IPS DF 6.9 (cell line): Measurements from ENCODE around the gene SRGAP2C.
"Not testable (repeated sequence)": the region's sequence is repeated elsewhere in the genome, so short reads cannot be mapped to it uniquely, and the experiment has no call there.

ENCODE experiments used
- DNase-seq: peaks from one replicate; pipeline ENCODE4 v3.0.0-alpha.2; 2013; ENCODE audit warnings: low read depth, low spot score
- H3K27ac ChIP-seq: one replicate; pipeline ENCODE4 v1.5.1; 2013; ENCODE audit warnings: low read length, control low read depth
- H3K27me3 ChIP-seq: 2 replicates; pipeline ENCODE4 v1.6.1; 2013; ENCODE audit warnings: mild to moderate bottlenecking, low read length; ENCODE audit not compliant: control insufficient read depth, insufficient read depth
- H3K36me3 ChIP-seq: 2 replicates; pipeline ENCODE4 v1.6.1; 2013; ENCODE audit warnings: low read length; ENCODE audit not compliant: control insufficient read depth, insufficient read depth
- H3K4me1 ChIP-seq: 2 replicates; pipeline ENCODE4 v1.6.1; 2013; ENCODE audit warnings: low read length; ENCODE audit not compliant: control insufficient read depth, insufficient read depth
- H3K4me3 ChIP-seq: 2 replicates; pipeline ENCODE4 v1.5.1; 2013; ENCODE audit warnings: mild to moderate bottlenecking, low read length
- H3K9me3 ChIP-seq: 2 replicates; pipeline ENCODE4 v1.6.1; 2013; ENCODE audit warnings: low read length, inconsistent platforms; ENCODE audit not compliant: control insufficient read depth, insufficient read depth
- WGBS: extraction: QIAGEN DNeasy Blood & Tissue Kit; methylation state at CpG from one replicate; pipeline ENCODE4 v1.1.7; 2013; ENCODE audit warnings: mixed read lengths, missing lambda C conversion rate; ENCODE audit not compliant: insufficient read length, insufficient coverage; 5-methylcytosine and 5-hydroxymethylcytosine counted together

Gene SRGAP2C

GRCh38 chr1:121230636-121231035 lies 45.9 kb downstream of the SRGAP2C start:
- H3K9me3 ChIP-seq, H3K36me3 ChIP-seq, H3K4me1 ChIP-seq, H3K27me3 ChIP-seq, DNase-seq, H3K27ac ChIP-seq, H3K4me3 ChIP-seq: not testable (repeated sequence)
- WGBS, result no CpG with 5 or more reads among the region's 4 CpGs

- DNase-seq, H3K27ac ChIP-seq: not testable (repeated sequence)
- no CpG with 5 or more reads among the region's 4 CpGs for WGBS
These were observed 47.8 kb downstream of the SRGAP2C start for GRCh38 chr1:121232445-121233125.

GRCh38 chr1:121234090-121234759 lies 49.5 kb downstream of the SRGAP2C start:
- H3K4me1 ChIP-seq, H3K36me3 ChIP-seq, H3K4me3 ChIP-seq, H3K27me3 ChIP-seq, H3K9me3 ChIP-seq, DNase-seq, H3K27ac ChIP-seq: not testable (repeated sequence)
- WGBS, result no CpG with 5 or more reads among the region's 6 CpGs

More at GRCh38 chr1:121232445-121233125, 47.8 kb downstream of the SRGAP2C start:
- H3K4me1 ChIP-seq, H3K4me3 ChIP-seq, H3K36me3 ChIP-seq, H3K27me3 ChIP-seq, H3K9me3 ChIP-seq: not testable (repeated sequence)

- not testable (repeated sequence) for H3K4me1 ChIP-seq, H3K4me3 ChIP-seq, H3K27me3 ChIP-seq, H3K36me3 ChIP-seq, H3K9me3 ChIP-seq, H3K27ac ChIP-seq, DNase-seq
- WGBS, result no CpG with 5 or more reads among the region's 1 CpG
These were observed 53.6 kb downstream of the SRGAP2C start for GRCh38 chr1:121238384-121238783.

GRCh38 chr1:121243913-121244312 lies 59.1 kb downstream of the SRGAP2C start:
- not testable (repeated sequence) for H3K4me1 ChIP-seq, H3K4me3 ChIP-seq, H3K27me3 ChIP-seq, H3K27ac ChIP-seq, H3K36me3 ChIP-seq, DNase-seq, H3K9me3 ChIP-seq
- no CpG with 5 or more reads among the region's 1 CpG for WGBS

GRCh38 chr1:121246399-121246798 lies 61.6 kb downstream of the SRGAP2C start:
- not testable (repeated sequence) for H3K9me3 ChIP-seq, H3K36me3 ChIP-seq, H3K4me1 ChIP-seq, H3K4me3 ChIP-seq, H3K27ac ChIP-seq, DNase-seq, H3K27me3 ChIP-seq
- no CpG with 5 or more reads among the region's 2 CpGs for WGBS

GRCh38 chr1:121252656-121253055 lies 67.9 kb downstream of the SRGAP2C start:
- H3K4me1 ChIP-seq, H3K27ac ChIP-seq, H3K27me3 ChIP-seq, H3K9me3 ChIP-seq, H3K36me3 ChIP-seq, DNase-seq, H3K4me3 ChIP-seq: not testable (repeated sequence)
- WGBS, result no CpG with 5 or more reads among the region's 4 CpGs

- DNase-seq, H3K27me3 ChIP-seq, H3K4me1 ChIP-seq, H3K9me3 ChIP-seq, H3K27ac ChIP-seq, H3K36me3 ChIP-seq, H3K4me3 ChIP-seq: not testable (repeated sequence)
These were observed 69.8 kb downstream of the SRGAP2C start for GRCh38 chr1:121254618-121255017.

- H3K4me3 ChIP-seq, DNase-seq, H3K4me1 ChIP-seq, H3K9me3 ChIP-seq, H3K27me3 ChIP-seq, H3K27ac ChIP-seq, H3K36me3 ChIP-seq: not testable (repeated sequence)
- WGBS, result no CpG with 5 or more reads among the region's 2 CpGs
These were observed 72.9 kb downstream of the SRGAP2C start for GRCh38 chr1:121257632-121258031.

GRCh38 chr1:121258134-121258533 lies 73.4 kb downstream of the SRGAP2C start:
- not testable (repeated sequence) for H3K36me3 ChIP-seq, H3K4me1 ChIP-seq, H3K27ac ChIP-seq, H3K9me3 ChIP-seq, DNase-seq, H3K27me3 ChIP-seq, H3K4me3 ChIP-seq
- no CpG with 5 or more reads among the region's 2 CpGs for WGBS

- not testable (repeated sequence) for H3K27ac ChIP-seq, H3K4me3 ChIP-seq, DNase-seq, H3K9me3 ChIP-seq, H3K27me3 ChIP-seq, H3K36me3 ChIP-seq, H3K4me1 ChIP-seq
- no CpG with 5 or more reads among the region's 2 CpGs for WGBS
These were observed 75.4 kb downstream of the SRGAP2C start for GRCh38 chr1:121260205-121260604.
